22Rv1 (cell line): ENCODE data around the gene EIF5A.

Source experiments
- H3K27ac ChIP-seq: fragments of 450-650 bp; 2 replicates; pipeline ENCODE4 v1.5.1; 2017
- CTCF ChIP-seq: fragments of 450-650 bp; IDR thresholded peaks from 2 replicates; pipeline ENCODE4 v1.5.1; 2017; ENCODE audit warnings: mild to moderate bottlenecking
- ZFX ChIP-seq: fragments of 450-650 bp; IDR thresholded peaks from 2 replicates; pipeline ENCODE4 v1.6.1; 2017; ENCODE audit warnings: antibody characterized with exemption, borderline replicate concordance

Gene EIF5A

GRCh38 chr17:7294614-7295153 is 12.7 kb upstream of the EIF5A start, which contains the start of gene YBX2:
TSS of gene YBX2 (minus strand) at chr17:7294639. CDS start at chr17:7294500, 139 bp downstream.
- H3K27ac ChIP-seq, result peak within 1 kb of the TSS; percentile 100
- TF ChIP-seq ZFX (no peak), CTCF (no peak)

- peak overlapping the region; percentile 100 for H3K27ac ChIP-seq
Measured at GRCh38 chr17:7295230-7296180, 11.9 kb upstream of the EIF5A start.

GRCh38 chr17:7296189-7296861 is 11.1 kb upstream of the EIF5A start:
- peak overlapping the region; percentile 100 for H3K27ac ChIP-seq
- TF ChIP-seq CTCF (peak; percentile 98), ZFX (no peak)

More at GRCh38 chr17:7295230-7296180, 11.9 kb upstream of the EIF5A start:
- TF ChIP-seq CTCF (peak; percentile 74), ZFX (no peak)

- TF ChIP-seq CTCF (no peak), ZFX (no peak)
- no peak overlapping the region for H3K27ac ChIP-seq
Measured at GRCh38 chr17:7304179-7304578, 3.2 kb upstream of the EIF5A start.

GRCh38 chr17:7307686-7308624 is 527 bp downstream of the EIF5A start:
- H3K27ac ChIP-seq, result peak overlapping the region; percentile 99
- TF ChIP-seq CTCF (no peak), ZFX (no peak)

GRCh38 chr17:7308625-7309433 is 1.4 kb downstream of the EIF5A start:
- TF ChIP-seq ZFX (no peak), CTCF (no peak)
- peak overlapping the region; percentile 99 for H3K27ac ChIP-seq
